KOPT-K1 (cell line): ENCODE results near the gene PLA2G6.
"Not testable (repeated sequence)": the region's sequence is repeated elsewhere in the genome, so short reads cannot be mapped to it uniquely, and the experiment has no call there.

Experiments used
- H3K27ac ChIP-seq: fragments of 200-600 bp; sonication (generic); 2 replicates; pipeline ENCODE4 v1.5.1; 2016; ENCODE audit warnings: antibody characterized with exemption, mild to moderate bottlenecking, low read depth, low read length; ENCODE audit not compliant: poor library complexity, severe bottlenecking
- H3K36me3 ChIP-seq: fragments of 200-600 bp; sonication (generic); 2 replicates; pipeline ENCODE4 v1.5.1; 2017; ENCODE audit warnings: antibody characterized with exemption, mild to moderate bottlenecking, low read length, moderate library complexity; ENCODE audit not compliant: insufficient read depth
- H3K9me3 ChIP-seq: fragments of 200-600 bp; sonication (generic); 2 replicates; pipeline ENCODE4 v1.5.1; 2017; ENCODE audit warnings: antibody characterized with exemption, low read length, mild to moderate bottlenecking; ENCODE audit not compliant: insufficient read depth, poor library complexity, severe bottlenecking

The PLA2G6 gene

DNA sequence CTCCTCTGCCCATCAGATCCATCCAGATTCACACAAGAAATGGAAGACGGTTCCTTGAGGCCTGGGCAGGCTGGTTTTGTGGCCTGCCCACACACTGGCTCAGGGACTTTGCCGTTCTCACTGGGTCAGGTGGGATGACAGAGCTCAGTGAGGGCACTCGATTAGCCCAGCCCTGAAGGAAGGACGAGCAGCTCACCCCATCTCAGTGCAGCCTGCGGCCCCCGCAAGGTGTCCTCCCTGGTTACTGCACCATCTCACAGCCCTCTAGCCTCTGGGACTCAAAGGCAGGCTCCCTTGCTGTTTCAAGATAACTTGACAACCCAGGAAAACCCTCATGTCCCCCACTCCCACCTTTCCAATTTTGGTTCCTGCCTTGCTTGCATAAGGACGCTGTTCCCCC, 101.8 kb downstream of the PLA2G6 start:
- Histone ChIP-seq H3K36me3 (no peaks in the 10 kb centered on the region), H3K9me3 (no peaks in the 10 kb centered on the region), H3K27ac (no peak overlapping the region)

DNA sequence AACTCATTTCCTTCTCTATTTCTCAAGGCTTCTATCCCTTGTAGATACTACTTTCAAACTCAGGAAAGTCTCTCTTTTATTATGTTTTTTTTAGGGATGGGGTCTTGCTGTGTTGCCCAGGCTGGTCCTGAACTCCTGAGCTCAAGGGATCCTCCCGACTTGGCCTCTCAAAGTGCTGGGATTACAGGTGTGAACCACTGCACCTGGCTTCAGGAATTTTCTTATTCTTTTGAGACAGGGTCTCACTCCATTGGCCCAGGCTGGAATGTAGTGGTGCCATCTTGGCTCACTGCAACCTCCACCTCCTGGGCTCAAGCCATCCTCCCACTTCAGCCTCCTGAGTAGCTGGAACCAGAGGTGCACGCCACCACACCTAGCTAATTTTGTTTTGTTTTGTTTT, 102.4 kb downstream of the PLA2G6 start:
- not testable (repeated sequence) for H3K9me3 ChIP-seq, H3K36me3 ChIP-seq, H3K27ac ChIP-seq

DNA sequence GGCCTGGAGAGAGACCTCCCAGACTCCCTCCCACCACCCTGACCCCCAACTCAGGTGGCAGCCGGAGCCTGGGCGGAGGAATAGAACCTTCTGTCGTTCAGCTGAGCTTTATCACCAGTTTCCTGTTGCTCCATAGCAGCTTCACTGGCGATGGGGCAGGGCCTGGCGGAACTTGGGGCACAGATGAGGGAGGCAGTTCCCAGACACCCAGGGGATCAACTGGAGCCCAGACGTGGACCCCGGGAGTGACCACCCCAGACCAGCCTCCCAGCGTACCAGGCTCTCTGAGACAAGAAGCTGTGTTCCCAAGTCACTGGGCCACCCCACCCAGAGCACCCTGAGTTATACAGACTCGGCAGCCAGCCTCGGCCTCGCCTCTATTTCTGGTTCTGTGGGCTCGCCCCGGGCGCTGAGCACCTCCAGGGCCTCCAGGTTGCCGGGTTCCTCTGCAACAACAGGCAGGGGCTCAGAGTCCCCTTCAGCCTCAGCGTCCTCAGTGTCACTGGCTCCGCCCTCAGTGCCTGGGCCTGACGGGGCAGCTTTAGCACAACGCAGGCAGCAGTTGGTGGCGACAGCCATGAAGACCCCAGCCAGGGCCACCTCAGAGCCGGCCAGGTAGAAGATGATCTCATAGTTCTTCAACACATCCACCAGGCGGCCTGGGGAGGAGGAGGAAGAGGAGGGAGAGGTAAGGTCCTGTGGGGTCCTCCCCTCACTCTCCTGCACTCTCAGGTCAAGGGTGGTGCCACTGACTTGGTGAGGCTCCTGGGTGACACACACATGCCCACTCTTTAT, 103.4 kb downstream of the PLA2G6 start:
- no peaks in the 10 kb centered on the region for H3K9me3 ChIP-seq
- H3K36me3 ChIP-seq, result no peaks in the 10 kb centered on the region
- H3K27ac ChIP-seq, result no peak overlapping the region

DNA sequence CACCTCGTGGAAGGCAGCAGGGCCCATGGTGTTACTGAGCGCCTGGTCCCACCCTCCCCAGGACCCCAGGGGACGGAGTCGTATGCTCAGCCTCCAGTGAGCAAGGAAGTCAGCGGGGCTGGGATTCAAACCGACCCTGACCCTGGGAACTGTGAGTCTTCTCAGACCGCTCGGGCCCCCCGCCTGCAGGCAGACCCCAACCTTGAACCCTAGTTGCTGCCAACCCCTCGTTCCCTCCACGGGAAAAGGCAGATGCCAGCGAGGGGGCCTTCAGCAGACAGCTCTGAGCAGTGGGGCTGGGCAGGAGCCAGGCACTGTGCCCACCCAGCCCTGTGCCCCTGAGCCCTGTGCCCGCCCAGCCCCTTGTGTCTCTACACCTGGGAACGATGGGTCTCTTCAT, 104.0 kb downstream of the PLA2G6 start:
- Histone ChIP-seq H3K9me3 (no peaks in the 10 kb centered on the region), H3K36me3 (no peaks in the 10 kb centered on the region)

GRCh38 chr22:38077096-38077495, 104.5 kb downstream of the PLA2G6 start:
- no peak overlapping the region for H3K27ac ChIP-seq
- no peaks in the 10 kb centered on the region for H3K9me3 ChIP-seq
- no peaks in the 10 kb centered on the region for H3K36me3 ChIP-seq

More for the DNA sequence above, 104.0 kb downstream of the PLA2G6 start:
- no peak overlapping the region for H3K27ac ChIP-seq

- H3K9me3 ChIP-seq, result no peaks in the 10 kb centered on the region
- no peaks in the 10 kb centered on the region for H3K36me3 ChIP-seq
- peak overlapping the region; percentile 40 for H3K27ac ChIP-seq
Measured at GRCh38 chr22:38075961-38076360, 105.7 kb downstream of the PLA2G6 start.

GRCh38 chr22:38075105-38075825, 106.4 kb downstream of the PLA2G6 start:
- H3K36me3 ChIP-seq, result no peaks in the 10 kb centered on the region
- no peaks in the 10 kb centered on the region for H3K9me3 ChIP-seq
- H3K27ac ChIP-seq, result peak overlapping the region; percentile 14

- Histone ChIP-seq H3K27ac (no peak overlapping the region), H3K9me3 (no peaks in the 10 kb centered on the region), H3K36me3 (no peaks in the 10 kb centered on the region; the same call in 1 of the 2 replicates)
Measured at GRCh38 chr22:38074181-38075104, 107.2 kb downstream of the PLA2G6 start.

DNA sequence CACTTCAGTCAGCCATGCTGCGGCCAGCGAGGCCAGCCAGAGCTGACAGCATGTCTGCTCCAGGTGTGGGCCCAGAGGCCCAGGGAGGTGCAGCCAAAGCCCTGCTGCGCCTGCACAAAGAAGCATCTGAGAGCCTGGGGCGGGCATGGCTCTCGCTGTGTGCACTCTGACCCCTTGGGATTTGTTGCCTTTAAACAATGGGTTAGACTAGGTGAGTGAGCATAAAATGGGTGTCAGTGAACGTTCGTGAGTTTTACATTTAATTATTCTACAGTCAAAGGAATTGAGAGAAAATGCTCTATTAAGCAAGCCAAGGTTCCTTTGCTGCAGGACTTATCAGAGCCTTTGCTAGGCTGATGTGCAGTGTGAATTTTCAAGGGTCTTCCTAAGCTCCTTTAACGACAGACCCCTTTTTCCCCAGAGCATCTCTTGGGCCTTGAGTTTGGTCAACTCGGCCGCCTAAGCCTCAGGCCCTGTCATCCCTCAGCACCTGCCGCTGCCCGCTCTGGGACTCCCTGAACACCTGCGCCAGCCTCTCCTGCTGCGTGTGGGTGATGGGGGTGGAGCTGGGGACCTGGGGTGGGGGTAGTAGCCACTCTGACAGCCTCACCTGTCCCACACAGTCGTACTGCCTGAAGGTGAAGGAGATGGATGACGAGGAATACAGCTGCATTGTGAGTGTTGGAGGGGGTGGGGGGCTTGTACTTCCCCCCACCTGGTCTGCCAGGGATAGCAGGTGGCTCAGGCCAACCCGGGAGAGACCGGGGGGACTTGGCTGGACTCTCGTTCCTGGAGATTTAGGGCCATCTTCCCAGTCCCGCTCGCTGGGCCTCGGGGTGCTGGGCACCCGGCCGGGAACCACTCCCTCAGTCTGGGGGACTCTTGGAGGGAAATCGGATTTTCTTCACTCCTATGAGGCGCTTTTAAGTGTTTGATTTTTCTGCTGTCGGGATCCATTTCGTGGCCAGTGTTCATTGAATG, 108.2 kb downstream of the PLA2G6 start:
- no peaks in the 10 kb centered on the region; the same call in 1 of the 2 replicates for H3K36me3 ChIP-seq
- H3K27ac ChIP-seq, result no peak overlapping the region
- H3K9me3 ChIP-seq, result no peaks in the 10 kb centered on the region

DNA sequence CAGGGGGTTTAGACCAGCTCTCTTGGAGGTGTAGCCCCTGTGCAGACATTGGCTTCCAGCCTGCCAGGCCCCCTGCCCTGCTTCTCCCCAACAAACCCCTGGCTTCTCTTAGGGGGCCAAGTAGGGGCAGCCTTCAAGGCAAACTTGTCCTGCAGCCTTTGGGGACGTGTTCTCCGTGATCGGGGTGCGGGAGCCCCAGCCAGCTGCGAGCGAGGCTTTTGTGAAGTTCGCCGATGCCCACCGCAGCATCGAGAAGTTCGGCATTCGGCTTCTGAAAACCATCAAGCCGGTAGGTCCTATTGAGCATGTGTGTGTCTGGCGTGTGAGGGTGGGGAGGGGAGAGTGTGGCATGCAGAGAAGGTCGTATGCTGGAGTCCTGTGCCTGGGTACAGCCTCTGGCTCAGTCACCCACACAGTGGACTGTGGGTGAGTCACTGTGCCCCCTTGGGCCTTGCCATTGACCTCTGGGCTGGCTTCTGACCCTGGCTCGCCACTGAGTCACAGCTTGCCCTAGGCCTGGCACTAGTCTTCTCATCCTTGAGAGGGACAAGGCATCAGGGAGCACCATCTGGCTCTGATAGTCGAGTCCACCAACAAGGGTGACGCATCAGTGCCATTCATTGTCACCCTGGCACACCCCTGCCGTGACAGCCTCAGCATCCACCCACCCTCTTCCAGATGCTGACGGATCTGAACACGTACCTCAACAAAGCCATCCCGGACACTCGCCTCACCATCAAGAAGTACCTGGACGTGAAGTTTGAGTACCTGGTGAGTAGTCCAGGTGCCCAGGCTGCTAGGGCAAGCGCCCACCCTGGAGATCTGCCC, 109.1 kb downstream of the PLA2G6 start:
- H3K36me3 ChIP-seq, result no peaks in the 10 kb centered on the region; the same call in 1 of the 2 replicates
- no peak overlapping the region for H3K27ac ChIP-seq
- no peaks in the 10 kb centered on the region for H3K9me3 ChIP-seq

- Histone ChIP-seq H3K36me3 (no peaks in the 10 kb centered on the region; the same call in 1 of the 2 replicates), H3K9me3 (no peaks in the 10 kb centered on the region), H3K27ac (no peak overlapping the region)
Measured at GRCh38 chr22:38071421-38072321, 110.0 kb downstream of the PLA2G6 start.

DNA sequence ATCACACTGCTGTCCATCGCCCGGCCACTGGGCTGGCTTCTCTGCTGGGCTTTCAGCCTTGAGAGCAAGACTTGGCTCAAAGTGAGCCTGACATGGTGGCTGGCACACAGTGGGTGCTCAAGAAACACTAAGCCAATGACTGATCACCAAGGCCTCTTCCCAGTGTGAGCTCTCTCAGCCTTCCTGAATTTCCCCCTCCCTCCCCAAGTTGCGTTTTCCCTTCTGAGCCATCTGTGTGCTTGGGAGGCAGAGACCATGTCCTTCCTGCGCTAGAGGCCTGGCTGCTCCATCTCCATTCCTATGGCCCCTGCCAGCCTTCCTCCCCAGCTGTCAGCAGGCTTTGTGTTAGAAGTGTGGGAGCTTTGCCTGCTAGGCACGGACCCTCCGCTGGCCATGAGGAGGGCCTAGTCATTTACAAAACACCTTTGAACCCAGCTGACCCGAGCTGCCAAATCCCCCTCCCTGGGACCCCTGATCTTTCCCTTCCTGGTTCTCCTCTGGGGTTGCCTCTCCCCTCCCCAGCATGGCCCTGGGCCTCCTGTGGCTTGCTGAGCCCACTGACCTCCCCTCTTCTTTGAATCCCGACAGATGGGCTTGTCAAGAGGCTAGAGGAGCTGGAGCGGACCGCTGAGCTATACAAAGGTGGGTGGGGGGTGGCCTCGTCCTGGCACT, 111.2 kb downstream of the PLA2G6 start:
- H3K27ac ChIP-seq, result no peak overlapping the region
- H3K36me3 ChIP-seq, result peaks cover 8% of the 10 kb centered on the region; the same call in 1 of the 2 replicates
- H3K9me3 ChIP-seq, result no peaks in the 10 kb centered on the region
